T-helper 1 cell treated with Interleukin-12 subunit alpha and Interleukin-12 subunit beta and Interleukin-4 antibody, amounts not matched to agents 30 ng/mL and 1 ng/mL, for 36 hours (primary cell): Measurements from ENCODE around the gene PPRC1. TPM values are rescaled to one million over a fixed set of nuclear protein-coding genes. Genes with fewer than 3 reads are reported as not detected.

Source experiments
- intact Hi-C: fragments of 100-400 bp; cut with micrococcal nuclease; formaldehyde crosslinking; loops from one replicate; pipeline ENCODE4 v1.15.1; 2024
- total RNA-seq: library from RNA; stranded (reverse); gene quantifications from 2 replicates; pipeline ENCODE4 v1.2.3, GENCODE V29; 2022

The PPRC1 gene
- total RNA-seq, 1 donor from 2014 or later: 68.0 TPM

- intact Hi-C loops: loop anchor here (1.0 to 5.0 kb wide), 2 partner anchors 13 to 463 kb away; no protein-coding TSS in a partner anchor
Measured at GRCh38 chr10:102118867-102119266, 14.0 kb upstream of the PPRC1 start.

GRCh38 chr10:102119417-102120141 lies 13.3 kb upstream of the PPRC1 start:
- intact Hi-C loops: loop anchor here (1.0 to 5.0 kb wide), 6 partner anchors 13 to 463 kb away; partner anchors contain the start of genes ACTR1A, ARMH3, NOLC1 and OGA

GRCh38 chr10:102120142-102120990 lies 12.5 kb upstream of the PPRC1 start, which contains the start of gene LDB1:
Gene LDB1, minus strand, starts transcription at chr10:102120368. Its CDS starts 258 bp downstream, at chr10:102120110.
- intact Hi-C loops: loop anchor here (1.0 kb wide), 4 partner anchors 32 to 382 kb away; partner anchors contain the start of genes ACTR1A, ARMH3, NOLC1 and OGA

- intact Hi-C loops: loop anchor here (1.0 kb wide), 4 partner anchors 31 to 381 kb away; partner anchors contain the start of genes ACTR1A, ARMH3, NOLC1 and OGA
Measured at GRCh38 chr10:102120991-102121738, 11.7 kb upstream of the PPRC1 start.

GRCh38 chr10:102121739-102122372 lies 11.0 kb upstream of the PPRC1 start:
- intact Hi-C loops: no loop called here

GRCh38 chr10:102122450-102122849 lies 10.4 kb upstream of the PPRC1 start:
- intact Hi-C loops: no loop called here

GRCh38 chr10:102123223-102123622 lies 9.6 kb upstream of the PPRC1 start:
- intact Hi-C loops: no loop called here

GRCh38 chr10:102131286-102132170 lies 1.3 kb upstream of the PPRC1 start:
- intact Hi-C loops: loop anchor here (1.0 to 10.0 kb wide), 18 partner anchors 12 to 1263 kb away; partner anchors contain the start of genes ACTR1A, ARMH3, ATP5MK and BORCS7

GRCh38 chr10:102132193-102132562 lies 662 bp upstream of the PPRC1 start:
- intact Hi-C loops: loop anchor here (1.0 to 10.0 kb wide), 18 partner anchors 13 to 1263 kb away; partner anchors contain the start of genes ACTR1A, ARMH3, ATP5MK and BORCS7

- intact Hi-C loops: loop anchor here (2.0 to 10.0 kb wide), 5 partner anchors 261 to 1261 kb away; partner anchors contain the start of genes ATP5MK, BORCS7, CNNM2 and NFKB2
Measured at GRCh38 chr10:102133373-102134195, 744 bp downstream of the PPRC1 start.

GRCh38 chr10:102134416-102134815 lies 1.6 kb downstream of the PPRC1 start:
- intact Hi-C loops: loop anchor here (5.0 to 10.0 kb wide), 3 partner anchors 783 to 1260 kb away; partner anchors contain the start of genes ATP5MK, CNNM2, PDCD11 and TAF5

GRCh38 chr10:102135956-102136526 lies 3.2 kb downstream of the PPRC1 start:
- intact Hi-C loops: loop anchor here (10.0 kb wide), 2 partner anchors 1229 to 1259 kb away; partner anchors contain the start of genes ATP5MK, PDCD11 and TAF5

- intact Hi-C loops: loop anchor here (10.0 kb wide), 2 partner anchors 1225 to 1255 kb away; partner anchors contain the start of genes ATP5MK, PDCD11 and TAF5
Measured at GRCh38 chr10:102139281-102140110, 6.7 kb downstream of the PPRC1 start.

- intact Hi-C loops: no loop called here
Measured at GRCh38 chr10:102140218-102140617, 7.4 kb downstream of the PPRC1 start.

GRCh38 chr10:102140913-102141540 lies 8.2 kb downstream of the PPRC1 start:
- intact Hi-C loops: no loop called here

- intact Hi-C loops: no loop called here
Measured at GRCh38 chr10:102141583-102142107, 8.8 kb downstream of the PPRC1 start.
